H1 (cell line): ENCODE data around the gene L3MBTL4. TPM values are rescaled to one million over a fixed set of nuclear protein-coding genes. Genes with fewer than 3 reads are reported as not detected.

Experiments used
- CHD2 ChIP-seq: IDR thresholded peaks from 2 replicates; pipeline ENCODE4 v1.6.1; 2012; ENCODE audit warnings: low read length, improper control_type of control experiment
- JUN ChIP-seq: IDR thresholded peaks from 2 replicates; pipeline ENCODE4 v1.6.1; 2011; ENCODE audit warnings: low read depth, mild to moderate bottlenecking, improper control_type of control experiment, low read length
- KDM1A ChIP-seq: fragments of 200-600, 300-600 bp; sonication (generic); IDR thresholded peaks from 2 replicates; pipeline ENCODE4 v1.7.1; 2016; ENCODE audit warnings: mild to moderate bottlenecking, low read length, borderline replicate concordance
- POLR2AphosphoS5 ChIP-seq: IDR thresholded peaks from 2 replicates; pipeline ENCODE4 v1.6.1; 2011; ENCODE audit warnings: low read depth, low read length
- POU5F1 ChIP-seq: IDR thresholded peaks from 2 replicates; pipeline ENCODE4 v1.6.1; 2011; ENCODE audit warnings: low read depth, mild to moderate bottlenecking, low read length, moderate library complexity
- polyA plus RNA-seq, 7 experiments: library from polyadenylated mRNA; depleted of rRNA in 3 of 7; stranded (reverse) in 5 of 7; unstranded in 2 of 7; fragments of >200 nt in 5 of 7; fragments of 200-250 nt in 2 of 7; gene quantifications; 1 replicate in 5 of 7; 2 replicates in 1 of 7; 4 replicates in 1 of 7; pipeline versions ENCODE4 v1.2.1 to v1.2.3, GENCODE V29; 2011 to 2013; ENCODE audit warnings: missing spikeins in 2 of 7, mixed read lengths in 2 of 7
- total RNA-seq: library from RNA; stranded (reverse); fragmentation: NEBNext Ultra II Directional; extraction: Animal tissue kit (Norgen Biotek cat#: 25700); gene quantifications from 2 replicates; pipeline ENCODE4 v1.2.1, GENCODE V29; 2021

The L3MBTL4 gene
- total and polyA plus RNA-seq, 2 of the 8 experiments (the other 6 are each of a cell fraction or from before 2014, with no cell fraction given): 1.0 to 2.1 TPM

DNA sequence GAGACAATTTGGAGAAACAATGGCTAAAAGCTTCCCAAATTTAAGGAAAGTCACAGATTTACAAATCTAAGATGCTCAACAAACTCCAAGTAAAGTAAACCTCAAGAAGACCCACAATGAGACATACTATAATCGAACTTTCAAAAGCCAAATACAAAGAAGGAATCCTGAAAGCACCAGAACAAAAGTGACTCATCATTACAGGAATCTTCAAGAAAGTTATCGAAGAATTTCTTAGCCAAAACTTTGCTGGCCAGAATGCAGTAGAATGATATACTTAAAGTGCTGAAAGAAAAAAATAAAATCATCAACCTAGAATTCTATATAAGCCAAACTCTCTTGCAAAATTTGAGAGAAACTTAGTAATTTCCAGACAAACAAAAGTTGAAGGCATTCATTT is 412.8 kb downstream of the L3MBTL4 start (continued):
- TF ChIP-seq POLR2AphosphoS5: no peak
- TF ChIP-seq JUN: no peak
- TF ChIP-seq POU5F1: no peak
- TF ChIP-seq KDM1A: no peak
- TF ChIP-seq CHD2: no peak
